ENCODE data around the gene WDR59. TPM values are rescaled to one million over a fixed set of nuclear protein-coding genes. Genes with fewer than 3 reads are reported as not detected.
"Not testable (repeated sequence)": the region's sequence is repeated elsewhere in the genome, so short reads cannot be mapped to it uniquely, and the experiment has no call there.

The WDR59 gene
- total RNA-seq: 10 to 100 TPM; 16.3 to 30.6 (median 21.8) TPM

- DNase-seq (ENCODE audit: low spot score): peak; percentile 99
- TF ChIP-seq CTCF (IDR thresholded peaks at IDR 0.05): no peak
Measured at GRCh38 chr16:74984529-74985296, at the start of gene WDR59. Gene WDR59, minus strand, starts transcription at chr16:74985123. Its CDS starts 106 bp downstream, at chr16:74985017.

GRCh38 chr16:75032655-75033054, 47.7 kb upstream of the WDR59 start:
- DNase-seq (ENCODE audit: low spot score): no peak
- no peak for ATAC-seq (ENCODE audit: low FRiP score)
- TF ChIP-seq CTCF (IDR thresholded peaks at IDR 0.05): no peak

More at GRCh38 chr16:74984529-74985296, at the start of gene WDR59:
- peak; percentile 100 for ATAC-seq (ENCODE audit: low FRiP score)

DNA sequence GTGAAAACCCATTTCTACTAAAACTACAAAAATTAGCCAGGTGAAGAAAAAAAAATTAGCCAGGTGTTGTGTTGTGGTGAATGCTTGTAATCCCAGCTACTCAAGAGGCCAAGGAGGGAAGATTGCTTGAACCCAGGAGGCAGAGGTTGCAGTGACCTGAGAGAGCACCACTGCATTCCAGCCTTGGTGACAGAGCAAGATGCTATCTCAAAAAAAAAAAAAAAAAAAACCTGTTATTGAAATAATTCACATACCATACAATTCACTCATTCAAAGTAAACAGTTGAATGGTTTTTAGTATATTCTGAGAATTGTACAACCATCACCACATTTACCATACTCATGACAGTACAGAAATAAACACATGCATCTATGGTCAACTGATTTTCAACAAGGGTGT, 44.9 kb upstream of the WDR59 start:
- ATAC-seq (ENCODE audit: low FRiP score): no peak
- DNase-seq (ENCODE audit: low spot score): no peak
- no peak for TF ChIP-seq CTCF (IDR thresholded peaks at IDR 0.05)

GRCh38 chr16:75028544-75029135, 43.7 kb upstream of the WDR59 start:
- no peak for ATAC-seq (ENCODE audit: low FRiP score)
- no peak for DNase-seq (ENCODE audit: low spot score)
- no peak for TF ChIP-seq CTCF (IDR thresholded peaks at IDR 0.05)

GRCh38 chr16:75027520-75028300, 42.8 kb upstream of the WDR59 start:
- ATAC-seq (ENCODE audit: low FRiP score) (no peak), DNase-seq (ENCODE audit: low spot score) (no peak)
- TF ChIP-seq CTCF (IDR thresholded peaks at IDR 0.05): no peak

- ATAC-seq (ENCODE audit: low FRiP score) (no peak), DNase-seq (ENCODE audit: low spot score) (no peak)
- TF ChIP-seq CTCF (IDR thresholded peaks at IDR 0.05): no peak
Measured at GRCh38 chr16:75026892-75027391, 42.0 kb upstream of the WDR59 start.

DNA sequence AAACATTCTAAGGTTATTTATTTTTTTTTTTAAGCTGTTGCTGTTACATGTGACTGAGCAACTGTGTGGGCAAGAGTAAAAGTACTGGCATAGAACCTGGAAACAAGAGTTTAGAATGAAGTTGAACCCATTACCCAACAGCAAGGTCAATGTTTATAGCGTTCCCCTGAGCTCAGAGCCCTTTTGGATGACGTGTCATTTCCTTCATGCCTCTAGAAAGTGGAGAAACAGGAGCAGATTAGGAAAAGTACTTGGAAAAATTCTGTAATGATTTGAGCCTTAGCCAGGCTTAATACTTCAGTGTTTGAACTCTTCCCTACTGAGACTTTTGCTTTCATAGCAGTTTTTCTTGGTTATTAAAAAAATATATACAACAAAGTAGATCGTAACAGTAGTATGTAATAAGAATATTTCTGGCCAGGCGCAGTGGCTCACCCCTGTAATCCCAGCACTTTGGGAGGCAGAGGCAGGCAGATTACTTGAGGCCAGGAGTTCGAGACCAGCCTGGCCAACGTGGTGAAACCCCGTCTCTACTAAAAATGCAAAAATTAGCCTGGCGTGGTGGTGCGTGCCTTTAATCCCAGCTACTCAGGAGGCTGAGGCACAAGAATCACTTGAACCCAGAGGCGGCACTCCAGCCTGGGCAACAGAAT, 41.4 kb upstream of the WDR59 start:
- DNase-seq (ENCODE audit: low spot score): not testable (repeated sequence)

More for the DNA sequence above, 41.4 kb upstream of the WDR59 start:
- peak; percentile 96 for ATAC-seq (ENCODE audit: low FRiP score)
